ENCODE data around the gene PGP.

PGP gene

GRCh38 chr16:2194852-2195321 is 19.8 kb downstream of the PGP start:
- no peak for DNase-seq (ENCODE audit: low read depth)
- TF ChIP-seq, protein P1, sequence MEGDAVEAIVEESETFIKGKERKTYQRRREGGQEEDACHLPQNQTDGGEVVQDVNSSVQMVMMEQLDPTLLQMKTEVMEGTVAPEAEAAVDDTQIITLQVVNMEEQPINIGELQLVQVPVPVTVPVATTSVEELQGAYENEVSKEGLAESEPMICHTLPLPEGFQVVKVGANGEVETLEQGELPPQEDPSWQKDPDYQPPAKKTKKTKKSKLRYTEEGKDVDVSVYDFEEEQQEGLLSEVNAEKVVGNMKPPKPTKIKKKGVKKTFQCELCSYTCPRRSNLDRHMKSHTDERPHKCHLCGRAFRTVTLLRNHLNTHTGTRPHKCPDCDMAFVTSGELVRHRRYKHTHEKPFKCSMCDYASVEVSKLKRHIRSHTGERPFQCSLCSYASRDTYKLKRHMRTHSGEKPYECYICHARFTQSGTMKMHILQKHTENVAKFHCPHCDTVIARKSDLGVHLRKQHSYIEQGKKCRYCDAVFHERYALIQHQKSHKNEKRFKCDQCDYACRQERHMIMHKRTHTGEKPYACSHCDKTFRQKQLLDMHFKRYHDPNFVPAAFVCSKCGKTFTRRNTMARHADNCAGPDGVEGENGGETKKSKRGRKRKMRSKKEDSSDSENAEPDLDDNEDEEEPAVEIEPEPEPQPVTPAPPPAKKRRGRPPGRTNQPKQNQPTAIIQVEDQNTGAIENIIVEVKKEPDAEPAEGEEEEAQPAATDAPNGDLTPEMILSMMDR (IDR thresholded peaks at IDR 0.05; ENCODE audit: control insufficient read depth, insufficient read depth, low read depth, low read length, missing control alignments) = peak; percentile 40
- no peak overlapping the region for H3K4me3 ChIP-seq (ENCODE audit: control insufficient read depth, low read depth, low read length)

DNA sequence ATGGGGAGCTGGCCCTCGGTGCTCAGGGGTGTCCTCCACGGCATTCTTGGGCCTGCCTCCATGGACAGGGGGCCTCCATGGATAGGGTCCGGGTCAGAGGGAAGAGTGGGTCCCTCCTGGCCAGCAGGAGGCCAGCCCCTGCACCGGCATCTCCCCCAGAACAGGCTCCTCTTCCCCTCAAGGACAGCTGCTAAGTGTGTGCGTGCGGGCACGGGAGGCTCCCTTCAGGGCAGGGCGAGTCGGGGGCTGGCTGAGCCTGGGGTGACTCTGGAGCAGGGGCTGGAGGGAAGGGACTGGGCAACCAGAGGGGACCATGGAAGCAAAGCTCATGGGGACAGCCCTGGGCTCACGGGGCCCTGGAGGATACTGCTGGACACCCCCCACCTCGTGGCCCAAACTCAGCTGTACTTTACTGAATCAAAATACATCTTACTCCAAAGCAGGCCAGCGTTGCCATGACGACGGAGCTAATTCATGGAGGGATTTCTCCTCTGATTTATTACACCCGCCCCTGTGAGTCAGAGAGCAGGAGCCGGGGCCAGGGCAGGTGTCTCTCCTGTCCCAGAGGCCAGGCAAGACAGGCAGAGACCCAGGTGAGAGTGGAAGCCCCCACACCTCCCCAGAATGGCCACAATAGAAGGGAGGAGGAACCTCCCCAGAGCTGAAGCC is 20.3 kb downstream of the PGP start:
- TF ChIP-seq, protein P1 (IDR thresholded peaks at IDR 0.05; ENCODE audit: control insufficient read depth, insufficient read depth, low read depth, low read length, missing control alignments) = no peak
- DNase-seq (ENCODE audit: low read depth) = no peak
- H3K4me3 ChIP-seq (ENCODE audit: control insufficient read depth, low read depth, low read length) = no peak overlapping the region

DNA sequence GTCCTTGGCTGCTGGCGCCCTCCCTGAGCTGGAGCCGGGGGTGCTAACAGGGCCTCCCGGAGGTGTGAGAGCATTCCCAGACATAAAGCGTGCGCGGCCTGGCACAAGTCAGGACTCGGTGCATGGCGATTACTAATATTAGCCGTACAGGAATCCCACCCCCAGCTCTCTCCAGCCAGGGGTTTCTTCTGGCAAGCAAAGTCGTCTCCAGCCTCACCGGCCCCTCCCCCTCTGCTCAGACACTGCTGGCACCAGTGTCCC is 23.3 kb downstream of the PGP start:
- no peak overlapping the region for H3K4me3 ChIP-seq (ENCODE audit: control insufficient read depth, low read depth, low read length)
- DNase-seq (ENCODE audit: low read depth) = no peak
- TF ChIP-seq, protein P1 (IDR thresholded peaks at IDR 0.05; ENCODE audit: control insufficient read depth, insufficient read depth, low read depth, low read length, missing control alignments) = no peak

DNA sequence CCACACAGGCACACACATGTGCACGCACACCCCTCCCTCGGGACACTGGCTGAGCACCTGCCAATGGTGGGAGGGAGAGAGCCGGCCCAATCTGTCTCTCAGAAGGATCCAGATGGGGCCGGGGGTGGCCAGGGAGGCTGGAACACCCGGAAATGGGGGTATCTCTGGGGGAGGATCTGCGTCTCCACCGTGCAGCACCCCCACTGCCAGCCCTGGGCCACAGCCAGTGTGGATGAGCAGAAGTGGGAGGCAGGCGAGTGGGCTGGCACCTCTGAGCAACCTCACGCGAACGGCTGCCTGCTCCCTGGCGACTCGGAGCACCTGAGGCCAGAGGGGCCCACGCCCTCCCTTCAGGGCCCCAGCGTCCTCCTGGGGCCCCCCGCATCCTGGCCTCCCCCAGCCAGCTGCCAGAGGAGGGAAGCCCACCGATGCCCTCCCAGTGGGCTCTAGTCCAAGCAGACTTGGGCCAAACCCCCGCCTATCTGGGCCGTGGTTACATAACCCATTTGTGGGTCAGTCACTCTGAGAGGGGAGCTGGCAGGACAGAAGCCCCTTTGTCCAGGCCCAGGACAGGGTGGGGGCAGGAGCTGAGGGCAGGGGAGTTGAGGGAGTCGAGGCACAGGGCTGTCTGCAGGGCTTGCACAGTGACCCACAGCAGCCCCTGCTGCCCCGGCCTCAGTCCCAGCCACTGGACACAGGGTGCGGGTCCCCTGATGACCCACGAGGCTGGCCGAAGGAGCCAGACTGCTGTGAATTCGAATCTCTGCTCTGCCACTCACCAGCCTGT is 23.8 kb downstream of the PGP start:
- no peak for DNase-seq (ENCODE audit: low read depth)
- H3K4me3 ChIP-seq (ENCODE audit: control insufficient read depth, low read depth, low read length) = no peak overlapping the region
- TF ChIP-seq, protein P1 (IDR thresholded peaks at IDR 0.05; ENCODE audit: control insufficient read depth, insufficient read depth, low read depth, low read length, missing control alignments) = no peak

DNA sequence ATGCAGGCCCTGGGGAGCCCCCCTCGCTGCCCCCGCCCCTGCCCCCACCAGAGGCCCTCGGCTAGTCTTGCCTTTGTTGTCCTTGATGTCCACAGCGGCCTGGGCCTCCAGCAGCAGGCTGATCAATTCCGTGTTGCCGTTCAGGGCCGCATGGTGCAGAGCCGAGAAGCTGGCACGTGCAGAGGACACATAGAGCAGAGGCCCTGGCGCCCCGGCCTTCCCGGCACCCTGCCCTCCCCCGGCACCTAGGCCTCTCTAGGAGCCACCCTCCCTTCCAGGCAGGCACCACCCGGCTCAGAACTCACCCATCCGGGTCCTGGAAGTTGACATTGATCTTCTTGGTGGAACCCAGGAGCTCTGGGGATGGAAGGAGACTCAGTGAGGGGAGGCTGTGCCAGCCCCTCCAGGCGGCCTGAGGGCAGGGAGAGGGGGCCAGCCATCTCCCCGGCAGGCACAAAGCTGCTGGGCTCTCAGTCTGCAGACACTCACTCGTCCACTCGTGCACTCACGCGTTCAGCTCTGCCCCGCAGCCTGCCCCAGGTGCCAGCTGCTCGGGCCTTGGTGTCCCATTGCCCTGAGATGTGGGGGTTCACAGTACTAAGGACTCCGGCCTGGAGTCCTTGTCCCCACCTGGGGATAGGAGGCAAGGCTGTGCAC is 24.5 kb downstream of the PGP start:
- no peak for DNase-seq (ENCODE audit: low read depth)
- H3K4me3 ChIP-seq (ENCODE audit: control insufficient read depth, low read depth, low read length) = no peak overlapping the region
- TF ChIP-seq, protein P1 (IDR thresholded peaks at IDR 0.05; ENCODE audit: control insufficient read depth, insufficient read depth, low read depth, low read length, missing control alignments) = no peak

GRCh38 chr16:2189252-2189893 is 25.3 kb downstream of the PGP start:
- TF ChIP-seq, protein P1 (IDR thresholded peaks at IDR 0.05; ENCODE audit: control insufficient read depth, insufficient read depth, low read depth, low read length, missing control alignments) = no peak
- H3K4me3 ChIP-seq (ENCODE audit: control insufficient read depth, low read depth, low read length) = no peak overlapping the region
- DNase-seq (ENCODE audit: low read depth) = no peak

Data from AG09309 (cell line).